ENCODE measurements around the gene GUCY1A2. TPM values are rescaled to one million over a fixed set of nuclear protein-coding genes. Genes with fewer than 3 reads are reported as not detected.

The GUCY1A2 gene
- total RNA-seq, 1 experiment from 2014 or later: 0.10 TPM

DNA sequence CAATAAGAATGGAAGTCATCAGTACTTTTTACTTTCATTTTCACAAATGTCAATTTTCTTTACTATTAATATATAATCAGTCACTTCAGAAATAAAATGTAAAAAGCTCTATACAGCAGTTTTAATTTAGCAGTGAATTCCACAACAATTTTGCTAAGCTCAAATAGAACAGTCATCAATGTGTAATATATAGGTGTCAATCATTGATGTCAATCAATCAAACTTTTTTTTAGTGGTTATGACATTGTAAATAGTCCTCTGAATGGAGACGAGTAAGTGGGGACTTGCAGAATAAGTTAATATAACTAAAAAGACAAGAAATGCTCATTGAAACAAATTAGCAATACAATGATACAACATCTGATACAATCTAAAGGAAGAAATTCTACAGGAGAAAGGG is 327.4 kb downstream of the GUCY1A2 start:
- intact Hi-C loops (cut with micrococcal nuclease): no loop called here
- Histone ChIP-seq H3K4me2 (ENCODE audit: low read length) (no peak overlapping the region), H3K9ac (ENCODE audit: low read length) (no peak overlapping the region), H3K9me2 (ENCODE audit: insufficient read depth) (no peaks in the 10 kb centered on the region), H3K9me3 (ENCODE audit: control insufficient read depth in 1 of 2, insufficient read depth in 1 of 2, low read depth in 1 of 2, low read length in 2 of 2) (no peaks in the 10 kb centered on the region), H3K4me1 (ENCODE audit: control insufficient read depth in 1 of 2, insufficient read depth in 2 of 2, low read length in 2 of 2) (no peaks in the 10 kb centered on the region), H3K27ac (ENCODE audit: low read depth, low read length) (no peak overlapping the region), H4K20me1 (ENCODE audit: insufficient read depth) (no peaks in the 10 kb centered on the region), H3K4me3 (replicated peaks in 1 of 2; ENCODE audit: low read depth in 1 of 2, low read length in 2 of 2) (no peak overlapping the region), H3K79me2 (ENCODE audit: insufficient read depth, low read length) (no peaks in the 10 kb centered on the region), H3K36me3 (ENCODE audit: control insufficient read depth in 1 of 2, insufficient read depth in 2 of 2, low read length in 2 of 2) (no peaks in the 10 kb centered on the region), H2AFZ (ENCODE audit: low read depth, low read length, poor library complexity, severe bottlenecking) (no peak overlapping the region), H3K27me3 (ENCODE audit: insufficient read depth, low read length) (peaks cover 15% of the 10 kb centered on the region)
- DNase-seq (ENCODE audit: low read depth, low spot score): no peak
- TF ChIP-seq TCF7L2 (IDR thresholded peaks at IDR 0.05; ENCODE audit: borderline replicate concordance, extremely low read depth, insufficient read depth, insufficient read length): no peak
- no peak for TF ChIP-seq ELF1 (IDR thresholded peaks at IDR 0.05; ENCODE audit: borderline replicate concordance, low read depth)
- TF ChIP-seq, protein P1, sequence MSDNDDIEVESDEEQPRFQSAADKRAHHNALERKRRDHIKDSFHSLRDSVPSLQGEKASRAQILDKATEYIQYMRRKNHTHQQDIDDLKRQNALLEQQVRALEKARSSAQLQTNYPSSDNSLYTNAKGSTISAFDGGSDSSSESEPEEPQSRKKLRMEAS (IDR thresholded peaks at IDR 0.05): no peak
- TF ChIP-seq ZFX (IDR thresholded peaks at IDR 0.05): no peak
- no peak for TF ChIP-seq EGR1 (IDR thresholded peaks at IDR 0.05; ENCODE audit: low read depth)
- TF ChIP-seq ZNF274 (IDR thresholded peaks at IDR 0.05; ENCODE audit: low read depth, low read length): no peak
- TF ChIP-seq SIN3A (IDR thresholded peaks at IDR 0.05; ENCODE audit: low read depth): no peak
- POLR2A ChIA-PET: no interaction called here
- CTCF ChIA-PET: no interaction called here
- RAD21 ChIA-PET (ENCODE audit: low non-redundant PET in 1 of 2, low total read pairs in 2 of 2, uncharacterized antibody in 2 of 2, unreplicated experiment in 2 of 2): no interaction called here
- no peak for ATAC-seq
- BruUV-seq (replicated peaks): no TSS peak

DNA sequence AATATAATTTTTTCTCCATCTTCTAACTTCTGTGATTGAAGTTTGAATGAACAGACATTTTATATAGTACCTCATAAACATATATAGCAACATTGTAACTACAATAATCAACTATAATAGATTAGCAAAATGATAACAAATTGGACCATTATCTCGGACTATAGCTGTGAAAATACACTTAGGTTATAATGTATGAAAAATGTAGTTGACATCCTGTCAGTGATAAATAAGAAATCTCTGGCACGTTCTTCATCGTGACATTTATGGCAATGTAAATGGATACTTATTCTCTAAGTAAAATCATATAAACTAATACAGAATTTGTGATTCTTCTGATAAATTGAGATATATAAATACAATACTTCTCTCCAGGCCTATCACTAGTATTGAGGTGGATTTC is 333.3 kb downstream of the GUCY1A2 start:
- ChIA-PET POLR2A (no interaction called here), CTCF (no interaction called here), RAD21 (ENCODE audit: low non-redundant PET in 1 of 2, low total read pairs in 2 of 2, uncharacterized antibody in 2 of 2, unreplicated experiment in 2 of 2) (no interaction called here)
- H3K9ac ChIP-seq (ENCODE audit: low read length): no peak overlapping the region
- no peak overlapping the region for H2AFZ ChIP-seq (ENCODE audit: low read depth, low read length, poor library complexity, severe bottlenecking)
- no peaks in the 10 kb centered on the region for H4K20me1 ChIP-seq (ENCODE audit: insufficient read depth)
- no peak overlapping the region for H3K4me2 ChIP-seq (ENCODE audit: low read length)
- no peak overlapping the region for H3K4me3 ChIP-seq (replicated peaks in 1 of 2; ENCODE audit: low read depth in 1 of 2, low read length in 2 of 2)
- BruUV-seq (replicated peaks): no TSS peak
- no peaks in the 10 kb centered on the region for H3K9me2 ChIP-seq (ENCODE audit: insufficient read depth)
- H3K79me2 ChIP-seq (ENCODE audit: insufficient read depth, low read length): no peaks in the 10 kb centered on the region
- H3K9me3 ChIP-seq (ENCODE audit: control insufficient read depth in 1 of 2, insufficient read depth in 1 of 2, low read depth in 1 of 2, low read length in 2 of 2): no peaks in the 10 kb centered on the region
- peaks cover 15% of the 10 kb centered on the region for H3K27me3 ChIP-seq (ENCODE audit: insufficient read depth, low read length)
- no peaks in the 10 kb centered on the region for H3K4me1 ChIP-seq (ENCODE audit: control insufficient read depth in 1 of 2, insufficient read depth in 2 of 2, low read length in 2 of 2)
- H3K36me3 ChIP-seq (ENCODE audit: control insufficient read depth in 1 of 2, insufficient read depth in 2 of 2, low read length in 2 of 2): no peaks in the 10 kb centered on the region
- intact Hi-C loops (cut with micrococcal nuclease): no loop called here
- ATAC-seq: no peak
- no peak for TF ChIP-seq TCF7L2 (IDR thresholded peaks at IDR 0.05; ENCODE audit: borderline replicate concordance, extremely low read depth, insufficient read depth, insufficient read length)
- no peak for TF ChIP-seq SRF (IDR thresholded peaks at IDR 0.05; ENCODE audit: low read depth)
- TF ChIP-seq ATF3 (IDR thresholded peaks at IDR 0.05): no peak
- TF ChIP-seq, protein P1 (IDR thresholded peaks at IDR 0.05): no peak
- no peak for TF ChIP-seq ELF1 (IDR thresholded peaks at IDR 0.05; ENCODE audit: borderline replicate concordance, low read depth)
- no peak for TF ChIP-seq SIN3A (IDR thresholded peaks at IDR 0.05; ENCODE audit: low read depth)
- no peak for TF ChIP-seq YY1 (IDR thresholded peaks at IDR 0.05; ENCODE audit: extremely low read depth, insufficient replicate concordance, low read depth, low read length)
- no peak for TF ChIP-seq ZBTB33 (IDR thresholded peaks at IDR 0.05; ENCODE audit: extremely low read depth, insufficient replicate concordance, low read length)
- TF ChIP-seq JUND (IDR thresholded peaks at IDR 0.05): no peak
- no peak for TF ChIP-seq EZH2 (IDR thresholded peaks at IDR 0.05)
- no peak for TF ChIP-seq REST (IDR thresholded peaks at IDR 0.05; ENCODE audit: low read depth)
- no peak for DNase-seq (ENCODE audit: low read depth, low spot score)
- H3K27ac ChIP-seq (ENCODE audit: low read depth, low read length): no peak overlapping the region
